Calu3 (cell line): ENCODE results near the gene HEATR1. TPM values are rescaled to one million over a fixed set of nuclear protein-coding genes. Genes with fewer than 3 reads are reported as not detected.
"Not testable (repeated sequence)": the region's sequence is repeated elsewhere in the genome, so short reads cannot be mapped to it uniquely, and the experiment has no call there.

ENCODE experiments used
- BruUV-seq: library from RNA; stranded (reverse); fragments of 400-500 nt; replicated peaks from 2 replicates; lab custom pipeline; 2021; lab: Mats Ljungman, UMichigan
- CTCF ChIA-PET: fragments of 300-600 bp; sonication (Branson Sonifier 250); formaldehyde crosslinking; loops from one replicate; lab custom pipeline; 2022; ENCODE audit warnings: antibody characterized with exemption; lab: Charles Lee
- DNase-seq: peaks from one replicate; pipeline ENCODE4 v3.0.0; 2022
- H3K27ac Mint-ChIP-seq: one replicate; pipeline ENCODE4 v1.8.0; 2022; ENCODE audit warnings: mixed read lengths; ENCODE audit not compliant: unreplicated experiment
- H3K27me3 Mint-ChIP-seq: one replicate; pipeline ENCODE4 v1.8.0; 2022; ENCODE audit warnings: mixed read lengths; ENCODE audit not compliant: unreplicated experiment
- H3K36me3 Mint-ChIP-seq: one replicate; pipeline ENCODE4 v1.8.0; 2022; ENCODE audit warnings: mild to moderate bottlenecking, moderate library complexity, mixed read lengths; ENCODE audit not compliant: insufficient read depth, unreplicated experiment
- H3K4me1 Mint-ChIP-seq: one replicate; pipeline ENCODE4 v1.8.0; 2022; ENCODE audit warnings: mild to moderate bottlenecking, low read depth, mixed read lengths; ENCODE audit not compliant: unreplicated experiment
- H3K4me3 Mint-ChIP-seq: one replicate; pipeline ENCODE4 v1.8.0; 2022; ENCODE audit warnings: mild to moderate bottlenecking, low read depth, moderate library complexity, mixed read lengths; ENCODE audit not compliant: unreplicated experiment
- H3K9me3 Mint-ChIP-seq: one replicate; pipeline ENCODE4 v1.8.0; 2022; ENCODE audit warnings: low read depth, mixed read lengths; ENCODE audit not compliant: unreplicated experiment
- intact Hi-C: fragments of 100-400 bp; cut with micrococcal nuclease; formaldehyde crosslinking; loops from one replicate; pipeline ENCODE4 v1.10.0; 2022; ENCODE audit not compliant: unreplicated experiment
- total RNA-seq: library from RNA; stranded (reverse); gene quantifications from 2 replicates; pipeline ENCODE4 v1.2.3, GENCODE V29; 2022
- TF ChIP-seq, protein P1 (sequence below): fragments of 200-600 bp; IDR thresholded peaks from one replicate; pipeline ENCODE4 v1.8.0; 2022; ENCODE audit warnings: antibody characterized with exemption; ENCODE audit not compliant: unreplicated experiment

The HEATR1 gene
- total RNA-seq, 1 experiment from 2014 or later = 75.5 TPM

DNA sequence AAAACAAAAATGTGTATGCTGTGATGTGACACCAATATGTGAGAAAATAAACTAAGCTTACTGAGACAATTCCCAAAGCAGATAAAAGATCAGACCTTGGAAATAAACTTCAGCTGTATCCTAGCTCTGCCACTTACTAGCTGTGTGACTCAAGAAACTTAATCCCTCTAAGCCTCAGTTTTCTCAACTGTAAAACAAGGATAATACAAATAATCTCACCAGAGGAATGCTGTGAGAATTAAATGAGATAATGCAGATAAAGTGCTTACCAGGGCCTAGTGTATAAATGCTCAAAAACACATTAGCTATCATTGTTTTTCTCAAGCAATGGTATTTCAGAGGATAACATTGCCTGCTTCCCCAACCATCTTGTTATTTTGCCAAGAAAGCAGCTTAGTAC lies 2.1 kb downstream of the HEATR1 start:
- TF ChIP-seq, protein P1, sequence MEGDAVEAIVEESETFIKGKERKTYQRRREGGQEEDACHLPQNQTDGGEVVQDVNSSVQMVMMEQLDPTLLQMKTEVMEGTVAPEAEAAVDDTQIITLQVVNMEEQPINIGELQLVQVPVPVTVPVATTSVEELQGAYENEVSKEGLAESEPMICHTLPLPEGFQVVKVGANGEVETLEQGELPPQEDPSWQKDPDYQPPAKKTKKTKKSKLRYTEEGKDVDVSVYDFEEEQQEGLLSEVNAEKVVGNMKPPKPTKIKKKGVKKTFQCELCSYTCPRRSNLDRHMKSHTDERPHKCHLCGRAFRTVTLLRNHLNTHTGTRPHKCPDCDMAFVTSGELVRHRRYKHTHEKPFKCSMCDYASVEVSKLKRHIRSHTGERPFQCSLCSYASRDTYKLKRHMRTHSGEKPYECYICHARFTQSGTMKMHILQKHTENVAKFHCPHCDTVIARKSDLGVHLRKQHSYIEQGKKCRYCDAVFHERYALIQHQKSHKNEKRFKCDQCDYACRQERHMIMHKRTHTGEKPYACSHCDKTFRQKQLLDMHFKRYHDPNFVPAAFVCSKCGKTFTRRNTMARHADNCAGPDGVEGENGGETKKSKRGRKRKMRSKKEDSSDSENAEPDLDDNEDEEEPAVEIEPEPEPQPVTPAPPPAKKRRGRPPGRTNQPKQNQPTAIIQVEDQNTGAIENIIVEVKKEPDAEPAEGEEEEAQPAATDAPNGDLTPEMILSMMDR = no peak
- H3K4me1 Mint-ChIP-seq = peaks cover 9% of the 10 kb centered on the region
- CTCF ChIA-PET = no interaction called here
- intact Hi-C loops = no loop called here
- H3K27ac Mint-ChIP-seq = no peak overlapping the region
- H3K27me3 Mint-ChIP-seq = no peaks in the 10 kb centered on the region
- H3K9me3 Mint-ChIP-seq = no peaks in the 10 kb centered on the region
- no peak for DNase-seq
- peaks cover 60% of the 10 kb centered on the region for H3K36me3 Mint-ChIP-seq
- H3K4me3 Mint-ChIP-seq = no peak overlapping the region
- no TSS peak for BruUV-seq

DNA sequence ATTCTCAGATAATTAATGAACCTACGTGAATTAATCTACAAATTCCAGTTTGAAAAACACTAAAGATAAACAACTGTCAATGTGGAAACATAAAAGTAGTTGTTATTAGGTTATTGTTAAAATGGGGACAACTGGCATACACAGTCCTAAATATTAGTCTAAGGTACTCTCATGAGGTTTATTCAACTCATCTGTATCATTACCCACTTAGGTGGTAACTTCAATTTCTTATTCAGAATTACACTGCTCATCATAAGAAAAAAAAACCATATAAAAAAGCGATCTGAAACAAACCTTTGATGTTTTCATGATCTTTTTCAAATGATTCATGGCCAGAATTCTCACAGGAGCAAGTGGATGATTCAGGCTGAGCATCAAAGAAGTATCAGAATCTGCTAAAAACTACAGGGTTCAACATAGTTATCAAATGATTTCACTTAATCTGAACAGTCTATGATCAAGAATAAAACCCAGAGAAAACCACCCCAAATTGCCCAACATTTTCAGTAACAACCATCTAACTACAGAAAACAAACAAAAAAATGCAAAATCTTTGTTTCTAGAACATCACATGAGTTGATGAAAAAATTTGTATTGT lies 13.7 kb downstream of the HEATR1 start:
- intact Hi-C loops = no loop called here
- Mint-ChIP-seq H3K4me3 (no peak overlapping the region), H3K9me3 (no peaks in the 10 kb centered on the region), H3K4me1 (no peaks in the 10 kb centered on the region), H3K36me3 (peaks cover 52% of the 10 kb centered on the region), H3K27ac (no peak overlapping the region), H3K27me3 (no peaks in the 10 kb centered on the region)
- no peak for DNase-seq
- TF ChIP-seq, protein P1 = no peak
- CTCF ChIA-PET = no interaction called here
- BruUV-seq = no TSS peak

DNA sequence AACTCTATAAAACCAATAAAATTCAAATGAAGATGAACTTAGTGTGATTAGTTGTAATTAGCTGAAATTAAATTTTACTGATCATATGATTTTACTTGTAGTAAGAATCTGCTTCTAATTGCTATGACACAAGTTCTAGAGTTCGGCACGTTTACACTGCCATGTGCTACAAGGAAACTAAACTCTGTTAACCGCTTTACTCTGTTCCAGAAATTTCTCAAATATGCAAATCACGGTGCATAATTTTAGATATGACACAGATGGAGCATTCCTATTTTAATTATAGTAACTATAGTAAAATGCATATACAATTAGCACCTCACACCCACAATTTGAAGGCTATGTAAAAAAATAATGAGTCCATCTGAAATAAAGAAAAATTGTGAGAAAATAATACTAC lies 14.8 kb downstream of the HEATR1 start:
- DNase-seq = no peak
- Mint-ChIP-seq H3K27ac (no peak overlapping the region), H3K27me3 (no peaks in the 10 kb centered on the region), H3K9me3 (no peaks in the 10 kb centered on the region), H3K36me3 (peaks cover 62% of the 10 kb centered on the region), H3K4me3 (no peak overlapping the region), H3K4me1 (no peaks in the 10 kb centered on the region)
- CTCF ChIA-PET = no interaction called here
- intact Hi-C loops = no loop called here
- no TSS peak for BruUV-seq
- TF ChIP-seq, protein P1 = no peak

DNA sequence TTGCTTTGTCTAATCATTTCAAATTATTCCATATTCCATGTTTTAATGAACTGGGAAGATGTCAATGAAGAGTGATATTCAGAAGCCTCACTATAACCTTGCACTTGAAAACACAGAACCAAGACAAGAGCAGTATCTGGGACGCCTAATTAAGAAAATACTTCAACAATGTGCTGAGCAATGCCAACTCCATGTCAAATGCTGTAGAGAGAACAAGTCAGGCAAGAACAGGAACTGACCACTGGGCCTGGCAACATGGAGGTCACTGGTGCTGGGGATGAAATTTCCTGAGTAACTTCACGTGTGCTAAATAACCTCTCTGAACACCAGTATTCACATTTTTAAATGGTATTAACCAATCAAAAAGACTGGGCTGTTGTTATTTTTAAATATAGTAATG lies 22.8 kb downstream of the HEATR1 start:
- no peaks in the 10 kb centered on the region for H3K9me3 Mint-ChIP-seq
- CTCF ChIA-PET = no interaction called here
- peaks cover 62% of the 10 kb centered on the region for H3K36me3 Mint-ChIP-seq
- no peaks in the 10 kb centered on the region for H3K4me1 Mint-ChIP-seq
- no peak overlapping the region for H3K27ac Mint-ChIP-seq
- H3K27me3 Mint-ChIP-seq = no peaks in the 10 kb centered on the region
- H3K4me3 Mint-ChIP-seq = no peak overlapping the region
- intact Hi-C loops = loop anchor here (1.0 kb wide), 1 partner anchor 10 kb away; no protein-coding TSS in a partner anchor
- TF ChIP-seq, protein P1 = no peak
- no TSS peak for BruUV-seq
- no peak for DNase-seq

DNA sequence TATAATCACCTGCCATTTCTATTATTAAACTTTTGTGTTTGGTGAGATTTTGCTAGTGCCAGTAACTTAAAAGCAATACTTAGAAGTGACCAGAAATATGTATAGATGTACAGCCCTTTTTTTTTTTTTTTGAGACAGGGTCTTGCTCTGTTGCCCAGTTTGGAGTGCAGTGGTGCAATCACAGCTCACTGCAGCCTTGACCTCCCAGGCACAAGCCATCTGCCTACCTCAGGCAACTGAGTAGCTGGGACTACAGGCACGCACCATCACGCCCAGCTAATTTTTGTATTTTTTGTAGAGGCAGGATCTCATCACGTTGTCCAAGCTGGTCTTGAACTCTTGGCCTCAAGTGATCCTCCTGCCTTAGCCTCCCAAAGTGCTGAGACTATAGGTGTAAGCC lies 23.9 kb downstream of the HEATR1 start:
- BruUV-seq, H3K4me1 Mint-ChIP-seq, H3K4me3 Mint-ChIP-seq, H3K27ac Mint-ChIP-seq, DNase-seq, H3K9me3 Mint-ChIP-seq, intact Hi-C loops, H3K27me3 Mint-ChIP-seq: not testable (repeated sequence)
- H3K36me3 Mint-ChIP-seq = peaks cover 64% of the 10 kb centered on the region
- CTCF ChIA-PET = interaction anchor here (0.7 kb wide), 1 partner anchor 111 kb away, joined by 4 read pairs; no protein-coding TSS in a partner anchor
